ENCODE measurements around the gene WDR44. TPM values are rescaled to one million over a fixed set of nuclear protein-coding genes. Genes with fewer than 3 reads are reported as not detected.

Gene WDR44
- total RNA-seq, 1 donor from 2014 or later, result 12.5 TPM

DNA sequence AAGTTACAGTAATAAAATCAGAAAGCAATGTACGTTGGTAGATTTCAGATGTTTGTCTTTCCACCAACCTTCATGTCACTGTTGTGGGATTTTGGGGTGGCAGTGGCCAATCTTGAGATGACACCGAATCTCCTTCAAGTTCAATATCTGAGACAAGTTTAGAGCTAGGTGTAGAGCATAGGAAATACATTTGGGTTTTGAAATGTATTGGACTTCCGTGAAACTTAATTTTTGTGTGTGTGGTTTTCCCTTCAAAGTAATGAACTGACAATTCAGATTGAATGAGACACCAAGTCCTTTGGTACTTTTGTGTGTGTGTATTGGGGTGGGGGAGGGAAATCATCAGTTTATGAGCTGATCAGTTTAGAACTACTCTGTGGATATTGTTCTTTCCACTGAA, 1.8 kb downstream of the WDR44 start:
- DNase-seq (ENCODE audit: low spot score in 2 of 2, unreplicated experiment in 2 of 2), result no peak
- TF ChIP-seq, protein P1, sequence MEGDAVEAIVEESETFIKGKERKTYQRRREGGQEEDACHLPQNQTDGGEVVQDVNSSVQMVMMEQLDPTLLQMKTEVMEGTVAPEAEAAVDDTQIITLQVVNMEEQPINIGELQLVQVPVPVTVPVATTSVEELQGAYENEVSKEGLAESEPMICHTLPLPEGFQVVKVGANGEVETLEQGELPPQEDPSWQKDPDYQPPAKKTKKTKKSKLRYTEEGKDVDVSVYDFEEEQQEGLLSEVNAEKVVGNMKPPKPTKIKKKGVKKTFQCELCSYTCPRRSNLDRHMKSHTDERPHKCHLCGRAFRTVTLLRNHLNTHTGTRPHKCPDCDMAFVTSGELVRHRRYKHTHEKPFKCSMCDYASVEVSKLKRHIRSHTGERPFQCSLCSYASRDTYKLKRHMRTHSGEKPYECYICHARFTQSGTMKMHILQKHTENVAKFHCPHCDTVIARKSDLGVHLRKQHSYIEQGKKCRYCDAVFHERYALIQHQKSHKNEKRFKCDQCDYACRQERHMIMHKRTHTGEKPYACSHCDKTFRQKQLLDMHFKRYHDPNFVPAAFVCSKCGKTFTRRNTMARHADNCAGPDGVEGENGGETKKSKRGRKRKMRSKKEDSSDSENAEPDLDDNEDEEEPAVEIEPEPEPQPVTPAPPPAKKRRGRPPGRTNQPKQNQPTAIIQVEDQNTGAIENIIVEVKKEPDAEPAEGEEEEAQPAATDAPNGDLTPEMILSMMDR (IDR thresholded peaks at IDR 0.05; ENCODE audit: unreplicated experiment), result no peak
- Mint-ChIP-seq H3K36me3 (no peaks in the 10 kb centered on the region), H3K4me3 (peak overlapping the region; percentile 95), H3K4me1 (peaks cover 25% of the 10 kb centered on the region), H3K27ac (peak overlapping the region; percentile 99), H3K27me3 (ENCODE audit: low read depth) (no peaks in the 10 kb centered on the region), H3K9me3 (peaks cover 3% of the 10 kb centered on the region)

DNA sequence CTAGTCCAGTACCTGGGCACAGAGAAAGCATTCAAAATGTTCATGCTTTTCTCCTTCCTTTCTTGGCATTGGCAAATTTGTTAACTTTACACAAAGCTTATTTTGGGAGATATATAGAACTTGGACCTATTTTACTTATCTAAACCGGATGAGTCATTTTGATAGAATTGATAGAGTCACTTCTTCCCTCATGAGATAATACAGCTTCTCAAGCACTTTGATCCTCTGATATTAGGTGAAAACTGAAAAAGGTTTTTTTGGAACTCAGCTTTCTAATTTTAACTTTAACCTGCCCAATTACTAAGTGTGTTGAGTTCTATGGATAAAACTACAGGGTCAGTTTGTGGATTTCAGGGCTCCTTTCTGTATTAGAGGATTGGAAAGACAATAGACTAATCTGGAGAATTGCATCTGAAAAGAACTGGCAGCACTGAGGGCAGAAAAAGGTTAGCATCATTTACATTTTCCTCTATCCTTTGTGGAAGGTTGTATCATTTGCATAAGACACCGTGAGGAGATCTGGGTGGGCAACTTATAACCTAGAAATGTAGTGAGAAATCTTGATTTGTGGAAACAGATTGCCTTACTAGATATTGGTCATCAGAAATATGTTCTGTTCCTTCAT, 2.4 kb downstream of the WDR44 start:
- H3K4me1 Mint-ChIP-seq, result peaks cover 28% of the 10 kb centered on the region
- no peaks in the 10 kb centered on the region for H3K36me3 Mint-ChIP-seq
- TF ChIP-seq, protein P1 (IDR thresholded peaks at IDR 0.05; ENCODE audit: unreplicated experiment), result no peak
- no peak overlapping the region for H3K27ac Mint-ChIP-seq
- H3K4me3 Mint-ChIP-seq, result peak overlapping the region; percentile 95
- H3K27me3 Mint-ChIP-seq (ENCODE audit: low read depth), result no peaks in the 10 kb centered on the region
- H3K9me3 Mint-ChIP-seq, result peaks cover 3% of the 10 kb centered on the region
- no peak for DNase-seq (ENCODE audit: low spot score in 2 of 2, unreplicated experiment in 2 of 2)

DNA sequence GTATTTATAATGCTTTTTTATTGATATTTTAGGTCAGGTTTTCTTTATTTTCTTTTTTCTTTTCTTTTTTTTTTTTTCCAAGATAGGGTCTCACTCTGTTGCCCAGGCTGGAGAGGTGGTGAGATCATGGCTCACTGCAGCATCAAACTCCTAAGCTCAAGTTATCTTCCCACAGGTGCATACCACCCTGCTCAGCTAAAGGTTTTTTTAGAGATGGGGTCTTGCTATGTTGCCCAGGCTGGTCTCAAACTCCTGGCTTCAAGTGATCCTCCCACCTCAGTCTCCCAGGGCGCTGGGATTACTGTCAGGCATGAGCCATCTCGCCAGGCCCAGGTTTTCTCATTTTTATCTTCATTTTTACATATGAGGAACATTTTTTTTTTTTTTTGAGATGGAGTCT, 3.3 kb downstream of the WDR44 start:
- TF ChIP-seq, protein P1 (IDR thresholded peaks at IDR 0.05; ENCODE audit: unreplicated experiment), result no peak
- Mint-ChIP-seq H3K27me3 (ENCODE audit: low read depth) (no peaks in the 10 kb centered on the region), H3K9me3 (peaks cover 3% of the 10 kb centered on the region), H3K4me3 (no peak overlapping the region), H3K4me1 (peaks cover 28% of the 10 kb centered on the region), H3K27ac (no peak overlapping the region), H3K36me3 (no peaks in the 10 kb centered on the region)
- no peak for DNase-seq (ENCODE audit: low spot score in 2 of 2, unreplicated experiment in 2 of 2)

DNA sequence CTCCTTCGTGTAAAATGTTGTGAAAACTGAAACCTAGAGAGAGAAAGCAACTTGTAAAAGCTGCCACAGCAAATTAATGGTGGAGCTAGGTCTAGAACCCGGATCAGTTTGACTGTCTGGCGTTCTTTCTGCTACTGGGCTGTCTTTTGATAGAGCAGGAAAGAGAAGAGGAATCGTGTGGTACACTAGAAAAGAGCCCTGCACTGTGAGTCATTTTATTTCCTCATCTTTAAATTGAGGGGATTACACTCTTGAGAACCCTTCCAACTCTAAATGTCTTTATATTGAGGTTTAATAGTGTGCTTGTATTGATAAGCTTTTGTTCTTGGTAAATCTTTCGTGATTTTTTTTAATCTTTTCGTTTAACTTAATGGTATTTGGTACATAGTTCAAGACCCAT, 4.3 kb downstream of the WDR44 start:
- Mint-ChIP-seq H3K4me1 (peaks cover 23% of the 10 kb centered on the region), H3K9me3 (peaks cover 3% of the 10 kb centered on the region), H3K27me3 (ENCODE audit: low read depth) (no peaks in the 10 kb centered on the region), H3K36me3 (no peaks in the 10 kb centered on the region), H3K27ac (no peak overlapping the region), H3K4me3 (no peak overlapping the region)
- TF ChIP-seq, protein P1 (IDR thresholded peaks at IDR 0.05; ENCODE audit: unreplicated experiment), result no peak
- DNase-seq (ENCODE audit: low spot score in 2 of 2, unreplicated experiment in 2 of 2), result no peak

DNA sequence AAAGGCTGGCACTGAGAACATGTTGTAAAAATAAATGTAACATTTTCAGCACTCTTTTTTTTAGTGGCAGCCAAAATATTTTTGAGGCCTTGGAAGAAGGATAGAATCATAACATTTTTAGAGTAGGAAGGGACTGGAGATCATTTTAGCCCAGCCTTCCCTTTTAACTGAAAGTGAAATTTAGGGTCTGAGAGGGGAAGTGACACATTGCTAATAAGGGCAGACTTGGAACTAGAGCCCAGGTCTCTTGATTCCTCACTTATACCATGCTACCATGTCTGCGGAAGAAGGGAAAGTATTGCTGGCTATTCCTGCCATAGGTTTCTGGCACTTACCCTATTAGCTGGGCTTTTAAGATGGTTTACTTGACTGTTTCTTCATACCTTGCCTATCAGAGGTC, 4.8 kb downstream of the WDR44 start:
- Mint-ChIP-seq H3K9me3 (peaks cover 3% of the 10 kb centered on the region), H3K27me3 (ENCODE audit: low read depth) (no peaks in the 10 kb centered on the region), H3K4me1 (peaks cover 22% of the 10 kb centered on the region), H3K36me3 (no peaks in the 10 kb centered on the region), H3K27ac (no peak overlapping the region), H3K4me3 (no peak overlapping the region)
- no peak for DNase-seq (ENCODE audit: low spot score in 2 of 2, unreplicated experiment in 2 of 2)
- TF ChIP-seq, protein P1 (IDR thresholded peaks at IDR 0.05; ENCODE audit: unreplicated experiment), result no peak

DNA sequence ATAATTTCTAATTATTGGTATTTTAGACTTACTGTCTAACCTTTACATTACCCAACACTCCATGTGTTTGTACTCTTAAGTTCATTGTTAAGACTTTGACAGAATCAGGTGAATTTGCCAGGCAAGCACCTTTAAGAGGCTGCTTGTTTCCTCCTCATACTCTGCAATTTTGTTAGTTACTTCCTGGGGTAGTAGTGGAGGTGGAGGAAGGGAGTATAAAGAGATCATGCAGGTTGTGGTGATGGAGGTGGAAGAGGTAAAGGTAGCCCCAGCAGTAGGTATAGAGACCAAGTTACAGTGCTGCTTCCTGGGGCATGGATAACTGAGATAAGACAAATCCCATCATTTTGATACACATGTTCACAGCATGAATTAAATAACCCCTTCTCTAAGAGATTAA, 6.7 kb downstream of the WDR44 start:
- H3K27me3 Mint-ChIP-seq (ENCODE audit: low read depth), result no peaks in the 10 kb centered on the region
- no peaks in the 10 kb centered on the region for H3K36me3 Mint-ChIP-seq
- no peak for DNase-seq (ENCODE audit: low spot score in 2 of 2, unreplicated experiment in 2 of 2)
- no peak overlapping the region for H3K27ac Mint-ChIP-seq
- H3K4me3 Mint-ChIP-seq, result no peak overlapping the region
- TF ChIP-seq, protein P1 (IDR thresholded peaks at IDR 0.05; ENCODE audit: unreplicated experiment), result no peak
- peaks cover 3% of the 10 kb centered on the region for H3K9me3 Mint-ChIP-seq
- peaks cover 23% of the 10 kb centered on the region for H3K4me1 Mint-ChIP-seq
